Stimulated activated CD4-positive, alpha-beta T cell treated with anti-CD3 and anti-CD28 coated beads, Interleukin-12 subunit alpha, Interleukin-12 subunit beta, amount 100 ng/mL, for 48 hours (primary cell): Measurements from ENCODE around the gene FOXP1.
A peak's percentile ranks its signal among the peaks of the same experiment; 100 is the strongest.

Experiments
- DNase-seq, 3 donors: peaks; one replicate each; pipeline ENCODE4 v3.0.0-alpha.2; 2020; ENCODE audit warnings: low read depth in 2 of 3, low spot score in 1 of 3

FOXP1 gene

DNA sequence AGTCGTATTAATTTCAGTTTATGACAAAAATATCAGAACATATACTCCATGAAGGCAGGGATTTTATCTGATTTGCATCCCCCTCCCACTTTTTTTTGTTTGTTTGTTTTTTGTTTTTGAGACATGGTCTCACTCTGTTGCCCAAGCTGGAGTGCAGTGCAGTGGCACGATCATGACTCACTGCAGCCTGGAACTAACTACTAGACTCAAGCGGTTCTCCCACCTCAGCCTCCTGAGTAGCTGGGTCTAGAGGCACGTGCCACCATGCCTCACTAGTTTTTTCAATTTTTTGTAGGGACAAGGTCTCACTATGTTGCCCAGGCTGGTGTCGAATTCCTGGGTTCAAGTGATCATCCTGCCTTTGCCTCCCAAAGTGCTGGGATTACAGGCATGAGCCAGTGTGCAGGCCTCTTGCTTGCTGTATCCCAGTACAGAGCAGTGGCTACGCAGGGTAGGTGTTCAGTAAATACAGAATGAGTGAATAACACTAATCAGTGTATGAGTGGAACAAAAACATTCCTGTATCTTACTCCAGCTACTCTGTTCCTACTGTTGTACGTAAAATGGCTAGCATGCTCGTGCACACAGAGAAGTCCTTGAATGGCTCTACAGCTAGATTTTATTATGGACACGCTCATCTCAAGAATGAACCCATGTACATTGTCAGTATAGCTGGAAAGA, 272.4 kb downstream of the FOXP1 start:
- no peak for DNase-seq

DNA sequence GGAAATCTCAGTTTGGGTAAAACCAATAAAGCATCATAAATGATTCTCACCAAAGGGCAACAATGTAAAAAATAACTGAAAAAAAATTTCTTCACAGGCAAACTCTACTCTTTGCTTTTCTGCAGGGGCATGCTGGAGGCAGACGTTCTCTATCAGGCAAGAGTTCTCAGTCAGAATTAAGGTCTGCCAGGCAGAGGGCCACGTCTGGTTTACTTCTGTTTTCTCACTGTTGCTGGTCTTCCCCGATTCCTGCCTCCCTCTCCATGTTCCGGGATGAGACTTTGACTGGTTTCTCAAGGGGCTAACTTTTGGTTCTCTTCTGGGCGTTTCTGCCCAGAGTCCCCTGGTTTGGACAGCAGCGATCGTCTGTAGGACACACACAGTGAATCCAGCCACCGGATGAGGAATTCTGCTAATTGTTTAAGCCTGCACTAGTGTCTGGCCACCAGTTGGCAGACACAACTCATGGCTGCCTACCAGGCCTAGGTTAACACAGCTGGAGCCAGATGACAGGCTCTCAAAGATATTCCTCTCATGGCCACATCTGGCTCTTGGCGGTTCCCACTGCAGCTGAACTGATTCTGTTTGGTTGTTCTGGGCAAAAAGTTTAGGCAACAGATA, 273.1 kb downstream of the FOXP1 start:
- no peak for DNase-seq

DNA sequence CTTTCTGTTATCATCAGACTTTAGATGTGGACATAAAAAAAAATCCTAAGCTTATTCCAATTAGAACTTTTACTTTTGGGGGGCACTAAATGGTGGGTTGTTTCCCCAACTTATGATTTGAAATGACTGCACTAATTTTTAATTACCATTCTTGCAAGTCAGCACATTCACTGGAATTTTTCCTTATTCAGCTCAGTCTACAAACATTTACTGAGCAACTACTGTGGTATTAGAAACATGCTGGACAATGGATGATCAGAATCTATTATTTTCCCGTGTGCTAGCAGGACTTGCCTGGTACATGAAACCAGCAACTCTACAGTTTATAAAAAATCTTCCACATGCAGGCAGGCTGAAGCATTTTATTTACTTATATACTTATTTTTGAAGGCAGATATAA, 273.6 kb downstream of the FOXP1 start:
- DNase-seq: no peak

DNA sequence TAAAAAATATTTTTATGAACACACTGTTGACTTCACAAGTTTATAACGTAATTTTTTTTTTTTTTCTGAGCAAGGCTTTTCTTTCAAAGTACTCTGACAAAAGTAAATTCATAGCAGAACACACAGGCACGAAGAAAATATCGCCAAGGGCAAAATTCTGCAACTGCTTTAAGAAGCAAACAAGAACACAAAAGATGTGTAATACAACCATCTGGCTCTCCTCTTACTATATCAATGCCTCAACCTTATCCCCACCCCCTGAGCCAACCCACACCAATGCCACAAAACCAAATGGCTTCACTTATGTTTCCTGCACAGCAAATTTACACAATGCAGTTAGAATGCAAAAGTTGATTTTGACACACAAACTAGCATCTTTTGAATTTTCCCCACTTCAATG, 274.2 kb downstream of the FOXP1 start:
- peak in 2 of 3 donors; percentile 24 to 50 for DNase-seq

- DNase-seq: no peak
Measured at GRCh38 chr3:71308836-71309235, 274.7 kb downstream of the FOXP1 start.

DNA sequence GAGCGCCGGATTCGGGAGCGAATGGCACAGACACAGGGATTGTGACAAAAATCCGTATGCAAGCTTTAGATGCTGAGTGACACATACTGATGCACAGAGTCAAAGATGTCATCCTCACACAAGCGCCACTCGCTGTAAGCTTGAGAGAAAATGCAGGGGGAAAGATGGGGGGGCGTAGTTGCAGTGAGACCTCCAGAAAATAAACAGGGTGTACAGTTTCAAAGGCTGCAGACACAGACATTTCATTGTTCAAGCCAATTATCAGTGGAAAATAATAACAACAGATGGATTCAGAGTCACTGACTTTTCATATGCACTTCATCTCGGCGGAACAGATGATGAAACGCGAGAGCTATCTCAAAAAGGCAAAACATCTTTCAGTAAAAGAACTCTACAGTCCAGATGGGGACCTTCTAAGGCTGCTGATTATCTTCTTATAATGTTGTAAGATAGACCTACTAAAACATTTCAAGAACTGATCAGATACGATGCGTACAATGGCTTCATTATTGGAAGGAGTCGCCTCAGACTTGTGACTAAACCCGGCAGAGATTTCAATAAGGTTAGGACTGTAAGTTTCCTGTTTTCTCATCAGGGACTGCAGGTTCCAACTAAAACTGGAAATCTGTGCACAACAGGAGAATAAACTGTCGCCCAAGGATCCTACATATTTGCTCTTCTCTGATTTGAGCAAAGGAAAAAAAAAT, 275.4 kb downstream of the FOXP1 start:
- no peak for DNase-seq

GRCh38 chr3:71305231-71306206, 278.0 kb downstream of the FOXP1 start:
- DNase-seq: no peak

DNA sequence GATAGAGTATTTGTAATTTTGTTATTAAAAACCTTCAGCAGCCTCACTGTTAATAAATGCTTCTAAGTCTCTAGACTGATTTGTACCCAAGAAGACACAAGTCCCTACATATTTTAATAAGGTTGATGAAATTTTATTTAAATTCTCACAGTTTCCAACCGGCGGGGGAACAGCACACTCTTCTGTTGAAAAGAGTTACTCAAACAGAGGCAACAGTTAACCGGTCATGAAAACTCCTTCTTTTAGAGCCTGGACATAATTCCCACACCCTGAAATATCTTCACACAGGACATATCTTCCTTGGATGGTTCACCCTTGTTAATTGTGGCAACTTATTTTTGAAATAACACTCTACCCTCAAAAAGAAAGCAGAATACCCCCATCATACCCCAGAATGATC, 278.8 kb downstream of the FOXP1 start:
- DNase-seq: no peak

GRCh38 chr3:71304247-71304646, 279.3 kb downstream of the FOXP1 start:
- DNase-seq: no peak

DNA sequence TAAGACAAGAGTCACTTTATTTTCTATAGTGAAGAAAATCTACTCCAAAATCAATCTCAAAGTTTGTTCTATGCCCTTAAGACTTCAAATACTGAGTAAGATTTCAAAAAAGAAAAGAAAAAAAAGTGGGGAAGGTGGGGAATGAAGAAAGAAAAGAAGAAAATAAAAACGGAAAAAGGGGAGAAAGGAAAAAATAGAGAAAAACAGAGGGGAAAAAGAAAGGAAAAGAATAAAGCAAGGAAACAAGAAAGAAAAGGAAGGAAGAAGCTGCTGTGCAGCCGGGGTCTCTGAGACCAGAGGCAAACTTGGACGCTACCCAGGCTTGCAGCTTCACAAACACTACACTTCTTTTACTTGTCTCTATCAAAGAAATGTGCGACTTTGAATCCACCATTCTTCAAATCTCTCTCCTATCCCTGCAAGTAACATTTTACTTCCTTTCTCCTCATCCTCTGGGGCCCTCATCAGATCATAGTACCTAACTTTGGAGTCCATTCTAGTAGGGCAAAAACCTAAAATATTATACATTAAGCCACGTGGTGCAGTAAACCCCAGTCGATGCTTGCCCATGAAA, 279.8 kb downstream of the FOXP1 start:
- DNase-seq: no peak

DNA sequence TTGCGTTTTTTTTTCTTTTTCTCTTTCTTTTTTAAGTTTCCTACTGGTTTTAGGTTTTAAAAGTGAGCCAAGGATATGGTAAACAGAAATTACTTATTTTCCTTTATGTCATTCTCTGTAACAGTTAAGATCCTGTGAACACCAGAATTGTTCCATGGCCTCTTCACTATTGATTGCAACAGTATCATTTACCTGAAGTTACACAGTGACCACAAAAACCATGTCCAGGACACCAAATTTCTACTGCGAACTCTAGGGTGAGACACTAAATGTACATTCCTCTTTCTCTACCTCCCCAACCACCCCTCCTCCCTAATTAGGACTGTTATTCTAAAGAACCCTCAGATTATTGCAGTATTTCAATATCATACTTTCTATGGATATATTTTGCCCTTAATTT, 280.9 kb downstream of the FOXP1 start:
- DNase-seq: no peak

- DNase-seq: peak in 1 of 3 donors; percentile 58
Measured at GRCh38 chr3:71300951-71301393, 282.6 kb downstream of the FOXP1 start.

DNA sequence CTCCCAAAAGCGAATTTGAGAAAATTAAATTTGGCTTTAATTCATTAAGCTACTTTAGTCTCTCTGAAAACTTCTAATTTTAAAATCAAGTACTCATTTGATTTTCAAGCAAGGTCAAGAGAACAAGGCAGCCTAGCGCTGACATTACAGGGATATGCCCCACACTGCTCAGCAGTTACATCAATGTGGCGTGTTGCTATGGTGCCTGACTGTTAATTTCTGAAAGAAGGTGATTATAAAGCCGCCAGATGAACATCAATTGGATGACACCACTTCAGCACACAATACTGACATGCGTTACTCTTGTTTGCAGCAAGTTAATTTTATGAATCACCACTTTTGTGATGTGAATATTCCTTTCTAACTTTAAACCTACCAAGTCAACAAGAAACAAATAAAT, 284.4 kb downstream of the FOXP1 start:
- DNase-seq: no peak

DNA sequence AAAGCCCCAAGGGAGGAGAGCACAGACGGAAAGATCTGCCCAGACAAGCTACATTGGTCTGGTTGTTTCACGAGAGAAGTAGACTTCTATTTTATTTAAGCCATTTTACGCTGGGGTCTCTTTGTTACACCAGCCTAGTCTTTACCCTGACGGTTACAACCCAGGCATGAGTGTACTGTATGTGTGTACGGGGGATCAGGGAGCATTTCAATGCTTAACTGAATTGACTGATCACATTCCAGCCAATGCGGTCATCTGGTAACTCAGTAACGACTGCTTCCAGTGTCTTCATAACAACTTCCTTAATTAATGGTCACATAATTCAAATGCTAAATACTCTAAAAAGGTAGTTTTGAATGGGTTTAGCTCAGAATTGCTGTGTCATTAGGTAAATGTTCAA, 288.6 kb downstream of the FOXP1 start:
- no peak for DNase-seq

- no peak for DNase-seq
Measured at GRCh38 chr3:71290301-71290700, 293.2 kb downstream of the FOXP1 start.

DNA sequence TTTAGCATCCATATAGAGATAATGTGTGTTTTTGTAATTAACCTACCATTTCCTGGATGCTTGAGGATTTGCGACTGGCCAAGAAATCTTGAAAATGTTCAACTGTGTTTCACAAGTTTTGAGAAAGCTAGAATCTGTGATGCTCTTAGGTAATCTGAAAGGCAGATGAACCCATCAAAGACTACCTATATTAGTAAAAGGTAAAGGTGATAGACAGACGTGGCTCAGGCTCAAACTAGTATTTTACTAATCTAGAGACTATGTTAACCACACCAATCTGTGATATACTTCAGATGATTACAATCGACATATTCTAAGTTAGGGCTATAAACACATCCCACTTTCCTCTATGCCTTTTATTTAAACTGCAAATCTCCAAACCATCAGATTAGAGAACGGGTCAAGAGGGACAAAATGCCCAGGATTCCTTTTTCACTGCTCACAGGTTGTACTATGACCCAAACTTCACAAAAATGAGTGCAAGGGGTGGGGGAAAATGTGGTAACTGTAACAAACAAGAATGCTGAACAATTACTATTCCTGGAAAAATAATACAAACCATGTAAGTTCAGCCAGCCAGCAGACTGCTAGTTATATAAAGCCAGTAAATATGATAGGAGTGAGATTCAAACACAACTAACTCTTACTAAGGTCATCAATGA, 295.1 kb downstream of the FOXP1 start:
- DNase-seq: no peak

DNA sequence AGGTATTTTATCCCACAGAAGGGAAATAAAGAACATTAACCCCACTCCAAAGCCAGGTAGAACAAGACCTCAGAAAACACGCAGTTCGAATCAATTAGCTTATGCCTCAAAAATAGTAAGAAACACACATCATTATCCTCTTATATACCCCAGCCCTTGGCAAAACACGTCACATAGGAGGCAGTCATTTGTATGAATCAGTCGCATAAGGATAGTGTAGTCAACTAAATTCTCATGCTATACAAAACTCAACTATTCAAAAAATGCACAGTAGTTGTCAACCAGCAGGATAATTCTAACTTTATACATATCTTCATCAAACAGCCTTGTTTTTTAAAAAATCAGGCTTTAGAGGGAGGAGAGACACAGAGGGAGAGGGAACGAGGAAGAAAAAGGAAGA, 298.4 kb downstream of the FOXP1 start:
- DNase-seq: no peak

DNA sequence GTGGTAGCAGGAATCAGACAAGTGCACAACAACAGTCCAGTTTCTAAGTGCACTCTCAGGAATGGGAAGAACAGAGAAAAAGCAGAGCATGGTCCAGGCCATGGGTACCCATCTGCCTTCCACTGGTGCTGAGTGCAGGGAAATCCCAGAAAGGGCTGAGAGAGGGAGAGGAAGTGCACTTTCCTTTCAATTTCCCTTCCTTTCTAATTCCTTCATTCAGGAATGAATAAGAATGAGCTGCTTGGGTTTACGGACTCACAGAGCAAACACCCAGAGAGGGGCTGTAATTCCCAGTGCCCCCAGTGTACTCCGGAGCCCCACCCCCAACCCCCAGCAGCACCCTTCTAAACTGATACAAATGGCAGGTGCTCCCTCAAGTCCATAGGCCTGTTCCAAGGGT, 300.6 kb downstream of the FOXP1 start:
- DNase-seq: no peak

DNA sequence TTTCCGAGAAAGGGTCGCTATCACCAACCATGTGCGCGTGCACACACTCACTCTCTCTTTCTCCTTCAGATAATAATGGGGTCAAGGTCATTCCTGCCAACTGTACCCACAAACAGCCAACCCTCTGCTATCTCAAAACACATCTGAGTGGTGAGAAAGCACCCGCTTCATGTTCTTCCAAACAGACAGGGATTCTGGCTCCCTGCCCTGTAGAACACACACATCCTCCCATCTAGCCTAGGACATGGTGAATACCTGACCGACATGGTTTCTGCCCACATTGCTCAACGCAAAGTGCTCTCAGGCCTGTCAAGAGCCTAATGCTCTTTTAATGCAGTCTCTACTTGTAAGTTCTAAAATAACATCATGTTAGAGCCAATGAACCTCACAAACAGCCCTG, 302.2 kb downstream of the FOXP1 start:
- DNase-seq: no peak

DNA sequence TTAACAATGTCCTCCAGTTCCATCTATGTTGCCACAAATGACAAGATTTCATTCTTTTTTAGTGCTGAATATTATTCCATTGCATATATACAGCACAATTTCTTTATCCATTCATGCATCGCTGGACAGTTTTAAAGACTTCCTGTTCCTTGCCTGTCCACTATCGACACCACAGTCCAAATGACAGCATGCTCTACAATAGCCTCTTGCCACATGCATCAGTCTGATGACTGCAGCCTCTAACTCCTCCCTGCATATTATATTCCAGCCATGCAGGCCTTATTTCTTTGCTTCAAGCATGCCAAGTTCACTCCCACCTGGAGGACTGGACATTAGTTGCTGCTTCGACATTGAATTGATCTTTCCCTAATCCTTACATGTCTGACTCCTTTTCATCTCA, 306.2 kb downstream of the FOXP1 start:
- no peak for DNase-seq
